H1 (cell line): ENCODE data around the gene TMEM38A. TPM values are rescaled to one million over a fixed set of nuclear protein-coding genes. Genes with fewer than 3 reads are reported as not detected.

Source experiments
- BACH1 ChIP-seq: IDR thresholded peaks from 2 replicates; pipeline ENCODE4 v1.6.1; 2012; ENCODE audit warnings: low read length, improper control_type of control experiment
- CBX8 ChIP-seq: fragments of 300-800, 300-1000 bp; sonication (generic); IDR thresholded peaks from 2 replicates; pipeline ENCODE4 v1.7.1; 2016; ENCODE audit warnings: low read depth, low read length, borderline replicate concordance
- CHD2 ChIP-seq: IDR thresholded peaks from 2 replicates; pipeline ENCODE4 v1.6.1; 2012; ENCODE audit warnings: low read length, improper control_type of control experiment
- CTCF ChIP-seq, 3 experiments: IDR thresholded peaks; 1 replicate in 2 of 3; 2 replicates in 1 of 3; pipeline versions ENCODE4 v1.5.1 to v1.6.1; 2011; ENCODE audit warnings: low read length in 3 of 3, mild to moderate bottlenecking in 3 of 3, inconsistent platforms in 2 of 3, low read depth in 1 of 3, moderate library complexity in 1 of 3; ENCODE audit not compliant: insufficient read depth in 1 of 3; ENCODE audit errors: control extremely low read depth in 1 of 3
- EP300 ChIP-seq, 2 experiments: IDR thresholded peaks; 1 replicate in 1 of 2; 2 replicates in 1 of 2; pipeline ENCODE4 v1.6.1; 2011 to 2012; ENCODE audit warnings: low read depth in 2 of 2, low read length in 2 of 2, mild to moderate bottlenecking in 2 of 2, borderline replicate concordance in 1 of 2, inconsistent platforms in 1 of 2, moderate library complexity in 1 of 2
- EZH2 ChIP-seq: fragments of 200-600 bp; sonication (generic); IDR thresholded peaks from 2 replicates; pipeline ENCODE4 v1.7.1; 2012; ENCODE audit warnings: low read depth, mild to moderate bottlenecking, moderate library complexity, low read length, inconsistent platforms; ENCODE audit not compliant: severe bottlenecking
- GABPA ChIP-seq: IDR thresholded peaks from 2 replicates; pipeline ENCODE4 v1.6.1; 2011; ENCODE audit warnings: mild to moderate bottlenecking, low read length, moderate library complexity, borderline replicate concordance; ENCODE audit not compliant: insufficient read depth
- HDAC6 ChIP-seq: IDR thresholded peaks from one replicate; pipeline ENCODE4 v1.7.1; 2012; ENCODE audit warnings: low read depth, mild to moderate bottlenecking, inconsistent platforms, low read length, moderate library complexity
- JUND ChIP-seq: IDR thresholded peaks from 2 replicates; pipeline ENCODE4 v1.6.1; 2011; ENCODE audit warnings: mild to moderate bottlenecking, improper control_type of control experiment, low read length
- KDM5A ChIP-seq: fragments of 200-600 bp; IDR thresholded peaks from 2 replicates; pipeline ENCODE4 v1.7.1; 2012; ENCODE audit warnings: mild to moderate bottlenecking, low read length, inconsistent platforms, mixed read lengths
- MAFK ChIP-seq: IDR thresholded peaks from 2 replicates; pipeline ENCODE4 v1.6.1; 2012; ENCODE audit warnings: low read depth, mild to moderate bottlenecking, improper control_type of control experiment, low read length
- POLR2A ChIP-seq, 2 experiments: IDR thresholded peaks; 1 replicate in 1 of 2; 2 replicates in 1 of 2; pipeline ENCODE4 v1.6.1; 2011; ENCODE audit warnings: low read depth in 2 of 2, low read length in 2 of 2, mild to moderate bottlenecking in 2 of 2; ENCODE audit errors: control extremely low read depth in 1 of 2
- POU5F1 ChIP-seq: IDR thresholded peaks from 2 replicates; pipeline ENCODE4 v1.6.1; 2011; ENCODE audit warnings: low read depth, mild to moderate bottlenecking, low read length, moderate library complexity
- SIN3A ChIP-seq, 2 experiments: IDR thresholded peaks in 1 of 2; conservative IDR thresholded peaks in 1 of 2; 2 replicates each; pipeline ENCODE4 v1.6.1; 2011 to 2012; ENCODE audit warnings: low read length in 2 of 2, improper control_type of control experiment in 1 of 2, low read depth in 1 of 2, mild to moderate bottlenecking in 1 of 2
- SP1 ChIP-seq: IDR thresholded peaks from 2 replicates; pipeline ENCODE4 v1.6.1; 2011; ENCODE audit warnings: low read depth, low read length
- TBP ChIP-seq: IDR thresholded peaks from 2 replicates; pipeline ENCODE4 v1.6.1; 2011; ENCODE audit warnings: low read depth, low read length, improper control_type of control experiment
- TEAD4 ChIP-seq: IDR thresholded peaks from 2 replicates; pipeline ENCODE4 v1.6.1; 2012; ENCODE audit warnings: low read depth, low read length, inconsistent platforms, mixed read lengths
- USF2 ChIP-seq: IDR thresholded peaks from 2 replicates; pipeline ENCODE4 v1.6.1; 2011; ENCODE audit warnings: low read length, improper control_type of control experiment
- polyA plus RNA-seq, 7 experiments: library from polyadenylated mRNA; depleted of rRNA in 3 of 7; stranded (reverse) in 5 of 7; unstranded in 2 of 7; fragments of >200 nt in 5 of 7; fragments of 200-250 nt in 2 of 7; gene quantifications; 1 replicate in 5 of 7; 2 replicates in 1 of 7; 4 replicates in 1 of 7; pipeline versions ENCODE4 v1.2.1 to v1.2.3, GENCODE V29; 2011 to 2013; ENCODE audit warnings: missing spikeins in 2 of 7, mixed read lengths in 2 of 7
- total RNA-seq: library from RNA; stranded (reverse); fragmentation: NEBNext Ultra II Directional; extraction: Animal tissue kit (Norgen Biotek cat#: 25700); gene quantifications from 2 replicates; pipeline ENCODE4 v1.2.1, GENCODE V29; 2021
- TF ChIP-seq, protein P1 (sequence below): IDR thresholded peaks from 2 replicates; pipeline ENCODE4 v1.6.1; 2012; ENCODE audit warnings: low read length, inconsistent platforms

The TMEM38A gene
- total and polyA plus RNA-seq, 2 of the 8 experiments (the other 6 are each of a cell fraction or from before 2014, with no cell fraction given) = 8.9 to 9.2 TPM

DNA sequence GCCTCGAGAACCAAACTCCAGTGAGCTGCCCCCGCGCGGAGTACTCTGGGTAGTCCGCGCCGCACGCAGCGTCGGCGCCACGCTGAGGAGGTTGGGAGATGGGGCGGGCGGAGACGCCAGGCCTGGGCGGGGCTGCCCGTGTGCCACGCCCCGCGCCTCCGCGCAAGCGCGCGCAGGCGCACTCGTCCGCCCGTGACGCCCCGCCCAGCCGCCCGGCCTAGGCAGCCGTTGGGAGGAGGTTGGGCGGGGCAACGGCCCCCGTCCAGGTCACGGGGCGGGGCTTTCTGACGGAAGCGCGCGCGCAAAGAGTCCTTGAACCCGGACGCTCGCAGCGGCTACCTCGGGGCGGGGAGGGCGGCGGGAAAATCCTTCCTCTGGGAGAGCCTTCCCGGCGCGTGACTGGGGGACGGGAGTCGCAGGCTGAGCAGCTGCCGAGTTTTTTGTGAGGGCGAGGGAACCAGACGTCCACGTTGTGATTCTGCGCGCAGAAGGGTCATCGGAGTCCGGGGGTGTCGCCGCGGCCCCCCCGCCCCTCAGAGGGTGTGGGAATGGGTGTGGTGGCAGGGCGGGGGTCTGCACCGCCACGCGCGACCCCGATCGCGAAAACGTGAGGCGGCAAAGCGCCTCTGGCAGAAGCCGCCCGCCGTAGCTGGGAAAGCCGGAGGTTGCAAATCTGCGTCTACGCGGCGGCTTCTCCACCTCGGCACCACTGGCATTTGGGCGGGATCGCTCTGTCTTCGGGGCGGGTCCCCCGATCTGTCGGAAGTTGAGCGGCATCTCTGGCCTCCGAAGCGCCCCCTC lies 32.6 kb upstream of the TMEM38A start, which contains the start of gene MED26 (continued):
- TF ChIP-seq, protein P1, sequence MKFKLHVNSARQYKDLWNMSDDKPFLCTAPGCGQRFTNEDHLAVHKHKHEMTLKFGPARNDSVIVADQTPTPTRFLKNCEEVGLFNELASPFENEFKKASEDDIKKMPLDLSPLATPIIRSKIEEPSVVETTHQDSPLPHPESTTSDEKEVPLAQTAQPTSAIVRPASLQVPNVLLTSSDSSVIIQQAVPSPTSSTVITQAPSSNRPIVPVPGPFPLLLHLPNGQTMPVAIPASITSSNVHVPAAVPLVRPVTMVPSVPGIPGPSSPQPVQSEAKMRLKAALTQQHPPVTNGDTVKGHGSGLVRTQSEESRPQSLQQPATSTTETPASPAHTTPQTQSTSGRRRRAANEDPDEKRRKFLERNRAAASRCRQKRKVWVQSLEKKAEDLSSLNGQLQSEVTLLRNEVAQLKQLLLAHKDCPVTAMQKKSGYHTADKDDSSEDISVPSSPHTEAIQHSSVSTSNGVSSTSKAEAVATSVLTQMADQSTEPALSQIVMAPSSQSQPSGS = no peak
- peak in 1 of 2 experiments; percentile 61; a peak in 2 of 4 replicates for TF ChIP-seq SIN3A (conservative IDR thresholded peaks at IDR 0.05 in 1 of 2, IDR thresholded peaks at IDR 0.05 in 1 of 2; ENCODE audit: low read depth in 1 of 2, low read length in 2 of 2)
- no peak for TF ChIP-seq CBX8
- no peak for TF ChIP-seq POU5F1
- TF ChIP-seq MAFK = no peak
- no peak for TF ChIP-seq EZH2
- TF ChIP-seq HDAC6 = no peak
- TF ChIP-seq USF2 = peak; percentile 37; the same call in 1 of the 2 replicates
- TF ChIP-seq BACH1 = no peak
- TF ChIP-seq TEAD4 = no peak
- peak; percentile 62 to 63 for TF ChIP-seq POLR2A (IDR thresholded peaks at IDR 0.05; ENCODE audit: control extremely low read depth in 1 of 2, low read depth in 2 of 2, low read length in 2 of 2)
- TF ChIP-seq CTCF (IDR thresholded peaks at IDR 0.05; ENCODE audit: control extremely low read depth in 1 of 3, insufficient read depth in 1 of 3, low read depth in 1 of 3, low read length in 3 of 3) = no peak
- TF ChIP-seq KDM5A = no peak
- peak; percentile 63; the same call in 1 of the 2 replicates for TF ChIP-seq SP1
- peak; percentile 88 for TF ChIP-seq TBP
- TF ChIP-seq EP300 (IDR thresholded peaks at IDR 0.05; ENCODE audit: borderline replicate concordance in 1 of 2, low read depth in 2 of 2, low read length in 2 of 2) = no peak
- no peak for TF ChIP-seq JUND
- TF ChIP-seq GABPA = no peak
- no peak for TF ChIP-seq CHD2
